ENCODE data around the gene CLIP3. TPM values are rescaled to one million over a fixed set of nuclear protein-coding genes. Genes with fewer than 3 reads are reported as not detected.

The CLIP3 gene
- total RNA-seq, 2 experiments from 2014 or later = 0.74 to 1.2 TPM

DNA sequence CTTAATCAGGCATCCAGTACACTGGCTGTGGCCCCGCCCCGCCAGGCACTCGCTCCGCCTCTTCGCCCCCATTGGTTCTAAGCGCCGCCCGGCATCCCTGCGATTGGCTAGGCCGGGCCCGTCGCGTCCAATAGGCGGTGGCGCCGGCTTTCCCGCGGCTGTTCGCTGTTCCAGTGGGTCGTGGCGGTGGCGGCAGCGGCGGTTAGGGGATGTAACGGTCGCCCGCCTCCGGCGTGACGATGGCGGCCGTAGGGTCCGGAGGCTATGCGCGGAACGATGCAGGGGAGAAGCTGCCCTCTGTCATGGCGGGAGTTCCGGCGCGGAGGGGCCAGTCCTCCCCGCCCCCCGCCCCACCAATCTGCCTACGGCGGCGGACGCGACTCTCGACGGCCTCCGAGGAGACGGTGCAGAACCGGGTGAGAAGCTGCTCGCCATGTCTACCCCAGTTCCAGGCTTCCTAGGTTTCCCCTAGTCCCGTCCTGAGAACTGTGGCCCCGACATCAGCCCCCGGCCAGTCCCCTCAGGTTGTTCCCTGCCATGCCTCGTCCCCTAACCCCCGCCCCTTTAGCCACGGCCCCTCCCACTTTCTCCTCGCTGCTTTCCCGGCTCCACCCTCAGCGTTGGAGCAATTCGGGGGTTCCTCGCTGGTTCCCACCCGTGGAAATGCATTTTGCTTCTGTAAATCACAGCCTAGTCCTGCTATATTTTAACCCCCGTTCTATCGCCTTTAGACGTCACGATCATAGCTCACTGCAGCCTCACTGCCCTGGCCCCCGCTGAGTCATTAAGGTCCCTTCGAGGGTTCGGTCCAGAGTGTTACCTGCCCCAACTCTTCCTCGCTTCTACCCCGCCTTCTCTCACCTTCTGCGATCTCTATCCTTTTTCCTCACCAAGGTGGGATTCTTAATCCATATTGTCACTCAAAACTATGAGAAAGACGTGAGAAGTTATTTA lies 22.3 kb upstream of the CLIP3 start, which contains the start of gene WDR62:
TSS of gene WDR62 (plus strand) at position 165 of the 954 bp plus-strand sequence. CDS start at position 240, 75 bp downstream.
- ATAC-seq (peak; percentile 79), DNase-seq (peak; percentile 96)
- POLR2A ChIA-PET = interaction anchor here (0.6 to 2.0 kb wide), 6 partner anchors 18 to 152 kb away, joined by 3 to 6 read pairs (median 4); partner anchors contain the start of genes POLR2I and TBCB
- peak within 1 kb of the TSS; percentile 89 for H3K4me3 Mint-ChIP-seq
- peaks cover 22% of the 10 kb centered on the region for H3K36me3 Mint-ChIP-seq (ENCODE audit: low read depth)
- intact Hi-C loops (cut with micrococcal nuclease) = loop anchor here (5.0 kb wide), 1 partner anchor 62 kb away; the partner anchor contains the start of gene TBCB
- no peaks in the 10 kb centered on the region for H3K27me3 Mint-ChIP-seq
- no peaks in the 10 kb centered on the region for H3K9me3 Mint-ChIP-seq
- H3K27ac Mint-ChIP-seq = peak within 1 kb of the TSS; percentile 98
- CTCF ChIA-PET = interaction anchor here (0.7 to 1.6 kb wide), 5 partner anchors 34 to 146 kb away, joined by 3 read pairs; partner anchors contain the start of genes ALKBH6 and TBCB
- H3K4me1 Mint-ChIP-seq (ENCODE audit: low read depth) = peaks cover 11% of the 10 kb centered on the region
- TF ChIP-seq CTCF (IDR thresholded peaks at IDR 0.05) = no peak

DNA sequence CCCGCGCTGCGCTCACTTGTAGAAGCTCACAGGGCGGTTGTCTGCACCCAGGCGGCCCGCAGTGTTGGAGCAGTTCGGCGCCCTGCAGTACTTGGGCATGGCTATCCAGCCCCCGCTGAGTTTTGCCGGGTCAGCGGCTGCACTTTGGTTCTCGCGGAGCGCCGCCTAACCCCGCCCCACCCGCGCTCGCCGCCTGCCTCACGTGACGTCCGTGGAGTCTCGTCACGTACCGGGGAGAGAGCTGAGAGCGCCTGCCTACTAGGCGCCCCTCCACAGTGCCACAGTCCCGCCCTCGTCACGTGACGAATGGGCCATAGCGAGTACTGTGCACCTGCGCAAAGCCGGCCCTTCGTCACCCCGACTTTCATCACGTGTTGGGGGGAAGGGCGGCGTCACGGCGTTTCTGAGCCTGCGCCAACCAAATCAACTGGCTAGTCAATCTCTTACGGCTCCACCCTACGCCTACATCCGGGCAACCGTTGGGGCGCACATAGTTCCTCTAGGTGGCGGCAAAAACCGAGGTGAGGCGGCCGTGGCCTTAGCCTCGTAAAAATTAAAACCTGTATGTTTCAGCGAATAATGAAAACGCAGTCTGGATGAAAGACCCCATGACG lies 21.6 kb upstream of the CLIP3 start, which contains the start of gene THAP8:
TSS of gene THAP8 (minus strand) at position 167 of the 614 bp plus-strand sequence. CDS start at position 99, 68 bp downstream.
- Mint-ChIP-seq H3K27me3 (no peaks in the 10 kb centered on the region), H3K4me3 (peak within 1 kb of the TSS; percentile 89), H3K36me3 (ENCODE audit: low read depth) (peaks cover 20% of the 10 kb centered on the region), H3K4me1 (ENCODE audit: low read depth) (peaks cover 11% of the 10 kb centered on the region), H3K9me3 (no peaks in the 10 kb centered on the region), H3K27ac (peak within 1 kb of the TSS; percentile 98)
- DNase-seq (peak; percentile 100), ATAC-seq (peak; percentile 89)
- peak; percentile 45 for TF ChIP-seq CTCF (IDR thresholded peaks at IDR 0.05)
- POLR2A ChIA-PET = interaction anchor here (0.6 to 2.0 kb wide), 6 partner anchors 18 to 151 kb away, joined by 3 to 6 read pairs (median 4); partner anchors contain the start of genes POLR2I and TBCB
- intact Hi-C loops (cut with micrococcal nuclease) = loop anchor here (5.0 kb wide), 1 partner anchor 63 kb away; the partner anchor contains the start of gene TBCB
- CTCF ChIA-PET = interaction anchor here (0.8 to 1.6 kb wide), 6 partner anchors 18 to 105 kb away, joined by 3 to 4 read pairs (median 3); partner anchors contain the start of genes ALKBH6 and TBCB

DNA sequence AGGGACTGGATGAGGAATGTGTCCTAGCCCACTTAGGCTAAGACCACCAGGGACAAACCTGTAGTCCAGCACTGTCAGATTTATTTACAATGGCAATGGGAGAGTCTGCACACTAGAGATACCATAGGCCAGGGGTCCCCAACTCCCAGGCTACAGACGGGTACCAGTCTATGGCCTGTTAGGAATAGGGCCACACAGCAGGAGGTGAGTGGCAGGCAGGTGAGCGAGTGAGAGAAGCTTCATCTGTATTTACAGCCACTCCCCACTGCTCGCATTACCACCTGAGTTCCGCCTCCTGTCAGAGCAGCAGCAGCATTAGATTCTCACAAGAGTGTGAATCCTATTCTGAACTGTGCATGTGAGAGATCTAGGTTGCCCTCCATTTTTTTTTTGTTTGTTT lies 19.0 kb upstream of the CLIP3 start:
- Mint-ChIP-seq H3K27me3 (no peaks in the 10 kb centered on the region), H3K27ac (no peak overlapping the region), H3K4me1 (ENCODE audit: low read depth) (peaks cover 11% of the 10 kb centered on the region), H3K36me3 (ENCODE audit: low read depth) (peaks cover 8% of the 10 kb centered on the region), H3K4me3 (no peak overlapping the region), H3K9me3 (no peaks in the 10 kb centered on the region)
- POLR2A ChIA-PET = no interaction called here
- no peak for TF ChIP-seq CTCF (IDR thresholded peaks at IDR 0.05)
- DNase-seq (no peak), ATAC-seq (no peak)
- CTCF ChIA-PET = no interaction called here
- intact Hi-C loops (cut with micrococcal nuclease) = loop anchor here (5.0 kb wide), 1 partner anchor 66 kb away; the partner anchor contains the start of gene TBCB

DNA sequence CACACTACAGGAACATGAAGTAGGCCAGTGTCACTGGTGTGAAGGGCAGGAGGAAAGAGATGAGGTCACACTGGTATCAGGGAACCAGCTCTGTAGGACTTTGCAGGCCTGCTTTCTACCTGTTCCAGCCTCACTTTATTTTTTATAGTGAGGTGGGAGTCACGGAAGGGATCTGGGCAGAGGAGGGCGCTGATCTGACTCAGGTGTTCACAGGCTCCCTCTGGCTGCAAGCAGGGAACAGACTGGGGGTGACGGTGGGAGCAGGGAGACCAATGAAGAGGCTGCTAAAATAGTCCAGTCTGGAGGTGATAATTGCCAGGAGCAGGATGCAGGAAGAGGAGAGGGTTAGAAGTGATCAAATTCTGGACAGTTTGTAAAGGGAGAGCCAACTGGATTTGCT lies 18.6 kb upstream of the CLIP3 start:
- TF ChIP-seq CTCF (IDR thresholded peaks at IDR 0.05) = no peak
- H3K9me3 Mint-ChIP-seq = no peaks in the 10 kb centered on the region
- peaks cover 9% of the 10 kb centered on the region for H3K4me1 Mint-ChIP-seq (ENCODE audit: low read depth)
- ChIA-PET CTCF (no interaction called here), POLR2A (no interaction called here)
- ATAC-seq (no peak), DNase-seq (peak; percentile 22)
- no peaks in the 10 kb centered on the region for H3K27me3 Mint-ChIP-seq
- H3K27ac Mint-ChIP-seq = no peak overlapping the region
- H3K36me3 Mint-ChIP-seq (ENCODE audit: low read depth) = peaks cover 8% of the 10 kb centered on the region
- intact Hi-C loops (cut with micrococcal nuclease) = loop anchor here (5.0 kb wide), 1 partner anchor 66 kb away; the partner anchor contains the start of gene TBCB
- no peak overlapping the region for H3K4me3 Mint-ChIP-seq
